Mucosa of descending colon (tissue), 3 donors: ENCODE measurements around the gene IL2RG. TPM values are rescaled to one million over a fixed set of nuclear protein-coding genes. Genes with fewer than 3 reads are reported as not detected.
A peak's percentile ranks its signal among the peaks of the same experiment; 100 is the strongest.

Source experiments
- ATAC-seq: fragments of 200-7000 bp; cut with Tn5 transposase; one replicate; pipeline ENCODE4 v1.9.1; 2020; ENCODE audit warnings: mild to moderate bottlenecking, moderate library complexity
- DNase-seq, 3 donors: peaks; one replicate each; pipeline ENCODE4 v3.0.0-alpha.2; 2020
- H3K36me3 ChIP-seq: fragments of 200-600 bp; one replicate; pipeline ENCODE4 v1.8.0; 2021; ENCODE audit warnings: low read depth, mild to moderate bottlenecking
- H3K4me1 ChIP-seq: fragments of 200-600 bp; one replicate; pipeline ENCODE4 v1.8.0; 2021; ENCODE audit warnings: low read depth, mild to moderate bottlenecking
- H3K4me3 ChIP-seq: fragments of 200-600 bp; one replicate; pipeline ENCODE4 v1.8.0; 2021; ENCODE audit warnings: mild to moderate bottlenecking
- H3K9me3 ChIP-seq: fragments of 200-600 bp; one replicate; pipeline ENCODE4 v1.8.0; 2021; ENCODE audit warnings: mild to moderate bottlenecking
- CTCF ChIP-seq: fragments of 200-600 bp; IDR thresholded peaks from one replicate; pipeline ENCODE4 v1.8.0; 2022; ENCODE audit warnings: antibody characterized with exemption, mild to moderate bottlenecking
- intact Hi-C, 2 donors: fragments of 100-400 bp; cut with DNase I in 1 of 2; cut with micrococcal nuclease in 1 of 2; formaldehyde crosslinking; loops; one replicate each; pipeline versions ENCODE4 v1.11.0 to v1.11.1; 2022; cut with DNase I, micrococcal nuclease
- total RNA-seq, 3 donors: library from RNA; stranded (reverse); fragmentation: NEBNext Ultra II Directional in 2 of 3; extraction: Animal tissue kit (Norgen Biotek cat#: 25700) in 2 of 3; gene quantifications; one replicate each; pipeline versions ENCODE4 v1.2.1 to v1.2.4, GENCODE V29; 2021 to 2023
- donor health status: DM: no; HTN: no; CAD: no; lungs with moderate emphysema.
- donor health status: DM: no; HTN: no; CAD: no.
- donor health status: DM: no; HTN: yes; CAD: no.

Gene IL2RG
- total RNA-seq, 3 donors from 2014 or later: 27.7 to 104 (median 56.8) TPM

- no peaks in the 10 kb centered on the region for H3K9me3 ChIP-seq
- peak; percentile 90 to 94 (median 91) for DNase-seq
- H3K36me3 ChIP-seq: no peaks in the 10 kb centered on the region
- intact Hi-C loops: no loop called here
- no peaks in the 10 kb centered on the region for H3K4me1 ChIP-seq
- no peak for TF ChIP-seq CTCF
- peak within 1 kb of the TSS; percentile 26 for H3K4me3 ChIP-seq
- peak; percentile 98 for ATAC-seq
These were observed 43.1 kb downstream of the IL2RG start, which contains the start of gene SNX12 for GRCh38 chrX:71068044-71068918. Gene SNX12 (minus strand): TSS chrX:71068334. CDS start chrX:71068306, 28 bp downstream.

- TF ChIP-seq CTCF: no peak
- H3K9me3 ChIP-seq: no peaks in the 10 kb centered on the region
- no peaks in the 10 kb centered on the region for H3K36me3 ChIP-seq
- no peak for DNase-seq
- no peaks in the 10 kb centered on the region for H3K4me1 ChIP-seq
- intact Hi-C loops: no loop called here
- peak; percentile 29 for ATAC-seq
- H3K4me3 ChIP-seq: peak overlapping the region; percentile 26
These were observed 43.7 kb downstream of the IL2RG start for GRCh38 chrX:71067712-71068043.

GRCh38 chrX:71067089-71067488 is 44.3 kb downstream of the IL2RG start:
- no peaks in the 10 kb centered on the region for H3K4me1 ChIP-seq
- no peak for ATAC-seq
- H3K36me3 ChIP-seq: no peaks in the 10 kb centered on the region
- H3K4me3 ChIP-seq: no peak overlapping the region
- intact Hi-C loops: no loop called here
- H3K9me3 ChIP-seq: no peaks in the 10 kb centered on the region
- no peak for TF ChIP-seq CTCF
- DNase-seq: no peak

GRCh38 chrX:71060127-71060526 is 51.2 kb downstream of the IL2RG start:
- ATAC-seq (no peak), DNase-seq (no peak)
- intact Hi-C loops: no loop called here
- Histone ChIP-seq H3K9me3 (no peaks in the 10 kb centered on the region), H3K4me3 (no peak overlapping the region), H3K36me3 (no peaks in the 10 kb centered on the region), H3K4me1 (no peaks in the 10 kb centered on the region)
- TF ChIP-seq CTCF: no peak

GRCh38 chrX:71057848-71058530 is 53.4 kb downstream of the IL2RG start:
- intact Hi-C loops: no loop called here
- no peak for TF ChIP-seq CTCF
- no peaks in the 10 kb centered on the region for H3K4me1 ChIP-seq
- no peaks in the 10 kb centered on the region for H3K36me3 ChIP-seq
- no peak for DNase-seq
- no peak overlapping the region for H3K4me3 ChIP-seq
- no peaks in the 10 kb centered on the region for H3K9me3 ChIP-seq
- no peak for ATAC-seq

Other genes with a start within 250 kb of the IL2RG start
- gene TEX11, start 202.9 kb downstream of the IL2RG start, total RNA-seq: 1 to 10 TPM in 2 of 3 donors, under 1 TPM in 1; 0.89 to 2.7 (median 2.1) TPM
- under 1 TPM in 1 of 3 donors, not detected in 2; 0.22 TPM for gene SLC7A3, start 180.5 kb downstream of the IL2RG start, total RNA-seq
- 10 to 100 TPM; 56.4 to 86.6 (median 68.2) TPM for gene SNX12, start 43.2 kb downstream of the IL2RG start, total RNA-seq
- gene FOXO4, start 15.7 kb downstream of the IL2RG start, total RNA-seq: 10 to 100 TPM; 26.9 to 74.6 (median 53.1) TPM
- 1 to 10 TPM in 1 of 3 donors, not detected in 2; 2.7 TPM for gene CXorf65, start 4.8 kb downstream of the IL2RG start, total RNA-seq
- 10 to 100 TPM; 34.4 to 55.4 (median 47.8) TPM for gene MED12, start 7.0 kb upstream of the IL2RG start, total RNA-seq
- 1 to 10 TPM in 1 of 3 donors, under 1 TPM in 2; 0.46 to 3.1 (median 0.94) TPM for gene NLGN3, start 33.3 kb upstream of the IL2RG start, total RNA-seq
- 10 to 100 TPM; 24.2 to 78.9 (median 58.2) TPM for gene GJB1, start 111.6 kb upstream of the IL2RG start, total RNA-seq
- 10 to 100 TPM; 13.7 to 24.9 (median 16.4) TPM for gene ZMYM3, start 142.6 kb upstream of the IL2RG start, total RNA-seq
- 100 to 1,000 TPM; 166 to 218 (median 197) TPM for gene NONO, start 172.1 kb upstream of the IL2RG start, total RNA-seq
- 1 to 10 TPM; 1.3 to 5.9 (median 1.6) TPM for gene ITGB1BP2, start 190.2 kb upstream of the IL2RG start, total RNA-seq